ENCODE data around the gene AK8.
"Not testable (repeated sequence)": the region's sequence is repeated elsewhere in the genome, so short reads cannot be mapped to it uniquely, and the experiment has no call there.

The AK8 gene

GRCh38 chr9:132711846-132712245, 166.2 kb downstream of the AK8 start:
- no peak for DNase-seq (ENCODE audit: low read depth)

- DNase-seq (ENCODE audit: low read depth), result not testable (repeated sequence)
Observed at GRCh38 chr9:132711152-132711551, 166.9 kb downstream of the AK8 start.

- DNase-seq (ENCODE audit: low read depth), result no peak
Observed at GRCh38 chr9:132710333-132710732, 167.8 kb downstream of the AK8 start.

- DNase-seq (ENCODE audit: low read depth), result no peak
Observed at GRCh38 chr9:132708769-132709430, 169.2 kb downstream of the AK8 start.

- DNase-seq (ENCODE audit: low read depth), result no peak
Observed at GRCh38 chr9:132708239-132708638, 169.8 kb downstream of the AK8 start.

- no peak for DNase-seq (ENCODE audit: low read depth)
Observed at GRCh38 chr9:132703336-132703735, 174.7 kb downstream of the AK8 start.

- DNase-seq (ENCODE audit: low read depth), result no peak
Observed at GRCh38 chr9:132702254-132702653, 175.8 kb downstream of the AK8 start.

- no peak for DNase-seq (ENCODE audit: low read depth)
Observed at GRCh38 chr9:132699956-132700355, 178.1 kb downstream of the AK8 start.

- no peak for DNase-seq (ENCODE audit: low read depth)
Observed at GRCh38 chr9:132698989-132699388, 179.1 kb downstream of the AK8 start.

GRCh38 chr9:132697230-132697629, 180.9 kb downstream of the AK8 start:
- no peak for DNase-seq (ENCODE audit: low read depth)

GRCh38 chr9:132694144-132694543, 183.9 kb downstream of the AK8 start:
- DNase-seq (ENCODE audit: low read depth), result no peak

- DNase-seq (ENCODE audit: low read depth), result no peak
Observed at GRCh38 chr9:132690696-132691095, 187.4 kb downstream of the AK8 start.

GRCh38 chr9:132683873-132684272, 194.2 kb downstream of the AK8 start:
- no peak for DNase-seq (ENCODE audit: low read depth)

GRCh38 chr9:132681561-132681960, 196.5 kb downstream of the AK8 start:
- no peak for DNase-seq (ENCODE audit: low read depth)

GRCh38 chr9:132679946-132680625, 198.0 kb downstream of the AK8 start:
- DNase-seq (ENCODE audit: low read depth), result no peak

GRCh38 chr9:132677976-132678375, 200.1 kb downstream of the AK8 start:
- DNase-seq (ENCODE audit: low read depth), result no peak

Data from activated T-cell treated with anti-CD3 and anti-CD28 coated beads for 24 hours (primary cell).